ENCODE results near the gene EPHA5.

DNA sequence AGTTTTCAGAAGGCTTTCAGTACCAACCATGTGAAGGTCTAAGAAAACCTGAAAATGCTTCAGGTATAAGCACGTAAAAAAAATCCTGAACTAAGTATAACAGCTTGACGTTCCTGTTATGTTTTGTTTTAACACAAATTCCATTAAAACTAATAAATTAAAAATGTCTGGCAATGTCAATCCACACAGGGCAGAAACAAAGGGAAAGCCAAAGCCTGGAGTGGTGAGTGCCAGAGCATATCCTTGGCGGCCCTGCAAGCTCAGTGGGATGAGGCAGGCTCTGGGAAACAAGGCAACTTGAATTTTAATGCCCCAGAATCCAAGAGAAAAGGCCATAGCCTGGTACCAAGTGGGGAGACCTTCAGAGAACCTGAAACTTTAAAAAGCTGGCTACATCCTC, 78.2 kb downstream of the EPHA5 start:
- TF ChIP-seq SIN3A (IDR thresholded peaks at IDR 0.05; ENCODE audit: borderline replicate concordance, insufficient read depth, low read depth, low read length): no peak
- TF ChIP-seq, protein P1, sequence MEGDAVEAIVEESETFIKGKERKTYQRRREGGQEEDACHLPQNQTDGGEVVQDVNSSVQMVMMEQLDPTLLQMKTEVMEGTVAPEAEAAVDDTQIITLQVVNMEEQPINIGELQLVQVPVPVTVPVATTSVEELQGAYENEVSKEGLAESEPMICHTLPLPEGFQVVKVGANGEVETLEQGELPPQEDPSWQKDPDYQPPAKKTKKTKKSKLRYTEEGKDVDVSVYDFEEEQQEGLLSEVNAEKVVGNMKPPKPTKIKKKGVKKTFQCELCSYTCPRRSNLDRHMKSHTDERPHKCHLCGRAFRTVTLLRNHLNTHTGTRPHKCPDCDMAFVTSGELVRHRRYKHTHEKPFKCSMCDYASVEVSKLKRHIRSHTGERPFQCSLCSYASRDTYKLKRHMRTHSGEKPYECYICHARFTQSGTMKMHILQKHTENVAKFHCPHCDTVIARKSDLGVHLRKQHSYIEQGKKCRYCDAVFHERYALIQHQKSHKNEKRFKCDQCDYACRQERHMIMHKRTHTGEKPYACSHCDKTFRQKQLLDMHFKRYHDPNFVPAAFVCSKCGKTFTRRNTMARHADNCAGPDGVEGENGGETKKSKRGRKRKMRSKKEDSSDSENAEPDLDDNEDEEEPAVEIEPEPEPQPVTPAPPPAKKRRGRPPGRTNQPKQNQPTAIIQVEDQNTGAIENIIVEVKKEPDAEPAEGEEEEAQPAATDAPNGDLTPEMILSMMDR (IDR thresholded peaks at IDR 0.05): no peak
- TF ChIP-seq, protein P2, sequence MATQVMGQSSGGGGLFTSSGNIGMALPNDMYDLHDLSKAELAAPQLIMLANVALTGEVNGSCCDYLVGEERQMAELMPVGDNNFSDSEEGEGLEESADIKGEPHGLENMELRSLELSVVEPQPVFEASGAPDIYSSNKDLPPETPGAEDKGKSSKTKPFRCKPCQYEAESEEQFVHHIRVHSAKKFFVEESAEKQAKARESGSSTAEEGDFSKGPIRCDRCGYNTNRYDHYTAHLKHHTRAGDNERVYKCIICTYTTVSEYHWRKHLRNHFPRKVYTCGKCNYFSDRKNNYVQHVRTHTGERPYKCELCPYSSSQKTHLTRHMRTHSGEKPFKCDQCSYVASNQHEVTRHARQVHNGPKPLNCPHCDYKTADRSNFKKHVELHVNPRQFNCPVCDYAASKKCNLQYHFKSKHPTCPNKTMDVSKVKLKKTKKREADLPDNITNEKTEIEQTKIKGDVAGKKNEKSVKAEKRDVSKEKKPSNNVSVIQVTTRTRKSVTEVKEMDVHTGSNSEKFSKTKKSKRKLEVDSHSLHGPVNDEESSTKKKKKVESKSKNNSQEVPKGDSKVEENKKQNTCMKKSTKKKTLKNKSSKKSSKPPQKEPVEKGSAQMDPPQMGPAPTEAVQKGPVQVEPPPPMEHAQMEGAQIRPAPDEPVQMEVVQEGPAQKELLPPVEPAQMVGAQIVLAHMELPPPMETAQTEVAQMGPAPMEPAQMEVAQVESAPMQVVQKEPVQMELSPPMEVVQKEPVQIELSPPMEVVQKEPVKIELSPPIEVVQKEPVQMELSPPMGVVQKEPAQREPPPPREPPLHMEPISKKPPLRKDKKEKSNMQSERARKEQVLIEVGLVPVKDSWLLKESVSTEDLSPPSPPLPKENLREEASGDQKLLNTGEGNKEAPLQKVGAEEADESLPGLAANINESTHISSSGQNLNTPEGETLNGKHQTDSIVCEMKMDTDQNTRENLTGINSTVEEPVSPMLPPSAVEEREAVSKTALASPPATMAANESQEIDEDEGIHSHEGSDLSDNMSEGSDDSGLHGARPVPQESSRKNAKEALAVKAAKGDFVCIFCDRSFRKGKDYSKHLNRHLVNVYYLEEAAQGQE (IDR thresholded peaks at IDR 0.05; ENCODE audit: insufficient read depth in 1 of 2, low read depth in 2 of 2, low read length in 1 of 2): no peak
- no peak for TF ChIP-seq POLR2AphosphoS5 (IDR thresholded peaks at IDR 0.05; ENCODE audit: low read depth, low read length)
